ENCODE measurements around the gene POLD2. TPM values are rescaled to one million over a fixed set of nuclear protein-coding genes. Genes with fewer than 3 reads are reported as not detected.

Gene POLD2
- total RNA-seq, 1 donor from 2014 or later, result 107 TPM

- intact Hi-C loops (cut with micrococcal nuclease), result loop anchor here (5.0 kb wide), 3 partner anchors 394 to 1029 kb away; partner anchors contain the start of genes TBRG4 and ZMIZ2
Observed at GRCh38 chr7:44083796-44084195, 39.6 kb downstream of the POLD2 start.

GRCh38 chr7:44082541-44083207 is 40.7 kb downstream of the POLD2 start:
- intact Hi-C loops (cut with micrococcal nuclease), result loop anchor here (1.0 to 5.0 kb wide), 15 partner anchors 37 to 1030 kb away; partner anchors contain the start of genes H2AZ2, MYO1G, NUDCD3 and OGDH

- intact Hi-C loops (cut with micrococcal nuclease), result loop anchor here (1.0 to 5.0 kb wide), 4 partner anchors 8 to 1031 kb away; partner anchors contain the start of genes TBRG4 and ZMIZ2
Observed at GRCh38 chr7:44081266-44081748, 42.0 kb downstream of the POLD2 start.

GRCh38 chr7:44080686-44081265 is 42.6 kb downstream of the POLD2 start:
- intact Hi-C loops (cut with micrococcal nuclease), result loop anchor here (1.0 to 5.0 kb wide), 4 partner anchors 7 to 1032 kb away; partner anchors contain the start of genes TBRG4 and ZMIZ2

- intact Hi-C loops (cut with micrococcal nuclease), result loop anchor here (5.0 kb wide), 3 partner anchors 397 to 1032 kb away; partner anchors contain the start of genes TBRG4 and ZMIZ2
Observed at GRCh38 chr7:44080118-44080517, 43.2 kb downstream of the POLD2 start.

DNA sequence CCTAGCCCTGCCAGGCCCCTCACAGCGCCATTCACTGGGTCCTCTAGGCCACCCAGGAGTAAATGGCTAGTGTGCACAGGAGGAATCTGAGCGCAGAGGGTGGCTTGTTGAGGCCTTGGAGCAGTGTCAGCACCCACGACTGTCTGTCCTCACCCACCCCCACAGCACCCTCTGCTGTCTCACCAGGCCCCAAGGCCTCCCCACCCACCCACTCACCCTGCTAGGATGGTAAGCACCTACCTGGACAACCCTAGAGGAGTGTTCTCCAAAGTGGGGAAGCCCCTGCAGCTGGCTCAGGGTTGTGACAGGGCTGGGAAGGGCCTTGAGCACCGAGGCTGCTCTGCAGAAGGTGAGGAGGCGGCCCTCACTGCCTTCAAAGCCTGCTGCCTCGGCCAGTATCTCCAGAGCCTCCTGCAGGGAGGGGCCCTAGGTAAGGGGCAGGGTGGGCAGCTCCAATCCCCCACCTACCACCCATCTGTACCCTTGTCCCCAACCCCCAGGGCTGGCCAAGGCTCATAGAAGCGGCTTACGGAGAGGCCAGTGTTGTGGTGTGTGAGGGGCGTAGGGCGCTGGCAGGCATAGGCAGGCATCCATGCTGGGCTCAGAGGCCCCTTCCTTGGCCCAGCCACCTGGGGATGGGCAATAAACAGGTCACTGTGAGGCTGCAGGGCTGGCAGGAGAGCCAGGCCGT is 43.9 kb downstream of the POLD2 start:
- intact Hi-C loops (cut with micrococcal nuclease), result loop anchor here (5.0 kb wide), 3 partner anchors 398 to 1033 kb away; partner anchors contain the start of genes TBRG4 and ZMIZ2

DNA sequence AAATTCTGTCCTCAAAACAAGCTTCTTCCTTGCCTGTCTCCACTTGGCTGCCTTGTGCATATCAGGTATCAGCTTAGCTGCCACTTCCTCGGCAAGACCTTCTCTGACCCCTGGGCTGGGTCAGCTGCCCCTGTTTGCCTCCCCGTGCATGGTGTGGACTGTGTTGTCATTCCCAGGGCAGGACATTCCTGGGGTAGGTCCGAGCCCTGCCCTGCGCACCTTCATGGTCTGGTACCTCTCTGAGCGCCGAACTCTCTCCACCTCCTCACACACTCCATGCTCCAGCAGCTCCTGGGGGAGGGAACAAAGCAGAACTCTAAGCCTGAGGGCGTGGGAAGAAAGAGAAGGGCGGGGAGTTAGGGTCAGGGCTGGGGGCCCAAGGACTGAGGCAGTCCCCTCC is 44.8 kb downstream of the POLD2 start:
- intact Hi-C loops (cut with micrococcal nuclease), result no loop called here

DNA sequence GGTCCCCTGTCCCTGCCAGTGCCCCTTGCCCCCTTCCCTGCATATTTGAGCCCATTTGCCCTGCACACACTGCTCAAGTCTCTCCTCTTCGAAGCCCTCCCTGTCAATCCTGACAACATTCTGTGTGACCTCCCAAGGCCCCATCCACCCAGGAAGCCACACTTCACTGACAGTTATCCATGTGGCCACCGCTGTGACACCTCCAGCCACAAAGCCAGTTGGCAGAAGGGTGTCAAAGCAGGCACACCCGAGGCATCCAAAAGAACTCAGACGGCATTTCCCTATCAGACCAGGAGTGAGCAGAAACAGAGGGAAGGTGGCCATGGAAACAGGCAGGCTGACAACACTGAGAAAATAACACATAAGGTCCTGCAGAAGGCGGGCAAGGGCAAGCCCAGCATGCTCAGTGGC is 45.7 kb downstream of the POLD2 start:
- intact Hi-C loops (cut with micrococcal nuclease), result no loop called here

DNA sequence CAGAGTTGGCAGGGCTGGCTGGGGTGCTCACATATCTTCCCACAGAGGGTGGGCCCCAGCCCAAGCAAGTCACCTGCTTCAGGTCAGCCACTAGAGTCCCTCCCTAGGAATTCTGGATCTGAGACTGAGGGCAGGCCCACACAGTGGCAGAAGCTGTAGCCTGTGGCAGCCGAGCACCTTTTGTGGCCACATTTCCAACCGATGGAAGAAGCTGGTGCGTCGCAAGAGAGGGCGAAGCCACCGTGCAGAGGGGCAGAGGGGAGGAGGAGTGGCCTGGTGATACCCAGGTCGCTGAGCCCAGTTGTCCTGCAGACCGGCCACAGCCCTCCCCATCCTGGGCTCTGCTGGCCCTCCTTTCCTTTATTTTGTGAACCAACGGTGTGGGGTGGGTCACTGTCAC is 46.3 kb downstream of the POLD2 start:
- intact Hi-C loops (cut with micrococcal nuclease), result no loop called here

GRCh38 chr7:44076101-44076895 is 47.0 kb downstream of the POLD2 start:
- intact Hi-C loops (cut with micrococcal nuclease), result no loop called here

- intact Hi-C loops (cut with micrococcal nuclease), result no loop called here
Observed at GRCh38 chr7:44075296-44076075, 47.9 kb downstream of the POLD2 start.

GRCh38 chr7:44074349-44074695 is 49.0 kb downstream of the POLD2 start:
- intact Hi-C loops (cut with micrococcal nuclease), result no loop called here

DNA sequence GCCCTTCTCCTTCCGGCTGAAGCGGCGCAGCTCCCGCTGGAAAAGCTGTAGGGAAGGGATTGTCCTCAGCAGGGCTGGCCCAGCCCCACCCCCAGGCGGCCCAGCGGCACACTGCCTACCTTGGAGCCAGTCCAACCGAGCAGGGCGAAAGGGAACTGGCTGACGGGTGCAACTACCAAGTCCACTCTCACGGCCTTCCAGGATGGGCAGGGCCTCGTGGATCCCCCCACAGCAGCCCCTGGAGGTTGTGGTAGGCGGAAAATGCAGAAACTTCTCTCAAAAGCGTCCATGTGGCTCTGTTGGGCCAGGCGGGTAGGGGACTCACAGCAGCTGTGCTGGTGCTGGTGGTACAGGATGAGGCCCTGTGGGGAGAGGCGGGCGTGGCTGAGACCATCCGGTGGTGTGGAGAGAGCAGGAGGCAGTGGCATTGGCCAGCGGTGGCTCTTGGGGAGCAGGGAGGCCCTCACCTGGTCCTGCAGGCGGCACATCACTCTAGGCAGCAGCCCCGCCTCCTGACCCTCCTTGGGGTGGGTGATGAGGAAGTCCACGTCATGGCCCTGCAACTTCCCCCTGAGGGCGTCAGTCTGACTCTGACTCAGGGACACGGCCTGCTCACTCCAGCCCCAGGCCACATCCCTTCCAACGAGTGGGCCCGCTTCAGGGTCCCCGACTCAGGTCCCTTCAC is 49.5 kb downstream of the POLD2 start:
- intact Hi-C loops (cut with micrococcal nuclease), result loop anchor here (1.0 kb wide), 1 partner anchor 7 kb away; no protein-coding TSS in a partner anchor

- intact Hi-C loops (cut with micrococcal nuclease), result loop anchor here (1.0 kb wide), 1 partner anchor 9 kb away; no protein-coding TSS in a partner anchor
Observed at GRCh38 chr7:44072364-44073231, 50.8 kb downstream of the POLD2 start.

DNA sequence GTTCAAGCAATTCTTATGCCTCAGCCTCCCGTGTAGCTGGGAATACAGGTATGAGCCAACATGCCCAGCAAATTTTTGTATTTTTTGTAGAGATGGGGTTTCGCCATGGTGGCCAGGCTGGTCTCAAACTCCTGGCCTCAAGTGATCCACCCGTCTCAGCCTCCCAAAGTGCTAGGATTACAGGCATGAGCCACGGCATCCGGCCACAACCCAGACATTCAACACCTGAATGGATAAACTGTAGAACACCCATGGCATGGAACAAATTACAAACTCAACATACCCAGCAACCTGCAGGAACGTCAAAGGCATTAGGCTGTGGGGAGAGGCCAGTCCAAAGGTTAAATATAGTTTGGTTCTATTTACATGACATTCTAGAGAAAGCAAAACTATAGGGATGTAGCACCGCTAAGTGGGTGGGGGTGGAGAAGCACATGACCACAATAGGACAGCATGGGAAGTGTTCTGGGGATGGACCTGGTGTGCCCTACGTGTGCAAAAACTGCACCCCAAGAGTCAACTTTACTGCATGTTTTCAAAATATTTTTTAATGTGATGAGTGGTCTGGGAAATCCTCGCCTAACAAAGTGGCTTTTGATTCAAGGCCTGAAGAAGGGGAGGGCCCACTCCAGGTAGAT is 51.5 kb downstream of the POLD2 start:
- intact Hi-C loops (cut with micrococcal nuclease), result no loop called here

DNA sequence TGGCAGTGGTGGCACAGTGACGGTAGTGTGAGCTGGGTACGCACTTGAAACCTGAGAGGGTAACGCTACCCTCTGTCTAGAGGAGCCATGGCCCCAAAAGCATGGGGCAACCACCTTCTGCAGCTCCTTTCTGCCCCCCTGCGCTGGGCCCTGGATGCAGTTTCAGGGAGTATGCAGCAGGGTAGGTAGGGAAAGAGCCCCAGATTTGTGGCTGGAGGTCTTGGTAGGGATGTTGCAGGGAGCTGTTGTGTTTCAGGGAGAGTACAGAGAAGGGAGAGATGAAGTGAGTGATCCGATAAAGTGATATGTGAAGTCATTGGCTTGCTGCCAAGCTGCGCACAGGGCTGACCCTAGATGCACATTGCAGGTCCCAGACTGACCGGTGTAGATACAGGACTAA is 55.3 kb downstream of the POLD2 start:
- intact Hi-C loops (cut with micrococcal nuclease), result loop anchor here (5.0 kb wide), 2 partner anchors 54 to 889 kb away; partner anchors contain the start of gene POLD2

- intact Hi-C loops (cut with micrococcal nuclease), result loop anchor here (5.0 kb wide), 2 partner anchors 55 to 890 kb away; partner anchors contain the start of gene POLD2
Observed at GRCh38 chr7:44067064-44067951, 56.0 kb downstream of the POLD2 start.

Data from T-helper 1 cell treated with Interleukin-12 subunit alpha and Interleukin-12 subunit beta and Interleukin-4 antibody, amounts not matched to agents 30 ng/mL and 1 ng/mL, for 36 hours (primary cell).